ENCODE data around the gene OXCT2. TPM values are rescaled to one million over a fixed set of nuclear protein-coding genes. Genes with fewer than 3 reads are reported as not detected.
"Not testable (repeated sequence)": the region's sequence is repeated elsewhere in the genome, so short reads cannot be mapped to it uniquely, and the experiment has no call there.

The OXCT2 gene
- total RNA-seq, 2 donors from 2014 or later = 0.77 to 1.2 TPM

DNA sequence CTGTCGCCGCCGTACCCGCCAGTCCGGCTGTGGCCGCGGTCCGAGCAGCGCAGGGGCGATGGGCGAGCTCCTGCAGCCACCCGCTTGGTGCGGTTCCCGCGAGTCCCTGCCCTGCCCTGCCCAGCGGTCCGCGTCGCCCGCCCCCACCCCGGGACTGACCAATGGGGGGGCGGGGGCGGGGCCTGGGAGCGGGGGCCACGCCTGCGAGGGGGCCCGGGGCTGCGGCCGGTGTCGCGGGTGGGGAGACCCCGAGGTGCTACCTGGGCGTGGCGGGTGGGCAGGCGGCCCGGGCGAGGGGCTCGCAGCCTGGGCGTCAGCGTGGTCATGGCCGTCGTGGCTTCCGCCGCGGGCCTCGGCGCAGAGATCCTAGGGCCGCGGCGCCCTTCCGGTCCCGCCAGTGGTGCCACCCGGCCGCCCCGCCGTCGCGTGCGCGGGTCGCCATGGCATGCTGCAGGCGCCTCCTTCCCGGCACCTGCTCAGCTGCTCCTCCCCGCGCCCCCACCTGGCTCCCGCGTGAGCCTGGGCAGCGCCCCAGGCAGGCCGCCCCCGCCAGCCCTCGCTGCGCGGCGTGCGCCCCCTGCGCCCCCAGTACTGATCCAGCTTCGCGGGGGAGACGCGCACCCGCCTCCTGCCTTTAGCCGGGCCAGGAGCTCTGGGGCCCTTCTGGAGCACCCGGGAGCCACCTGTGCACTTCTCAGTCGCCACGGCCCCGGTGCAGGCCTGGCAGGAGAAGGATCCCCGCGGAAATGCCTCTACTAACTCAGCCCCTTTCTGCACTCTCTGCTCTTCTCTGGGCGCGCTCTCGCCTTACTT lies 17.8 kb upstream of the OXCT2 start, which contains the start of gene BMP8B:
Gene BMP8B, minus strand, starts transcription at position 108 of the 813 bp plus-strand sequence. CDS start 380 bp downstream, outside the sequence.
- DNase-seq = peak; percentile 78
- Histone ChIP-seq H3K27ac (peak within 1 kb of the TSS; percentile 47), H3K9me3 (no peaks in the 10 kb centered on the region), H3K4me1 (no peaks in the 10 kb centered on the region), H3K27me3 (no peaks in the 10 kb centered on the region), H3K36me3 (no peaks in the 10 kb centered on the region), H3K4me3 (peak within 1 kb of the TSS; percentile 59), H3K9ac (ENCODE audit: low read depth in 2 of 2, low read length in 2 of 2) (peak within 1 kb of the TSS; percentile 61 to 63)
- intact Hi-C loops (cut with DNase I) = no loop called here
- TF ChIP-seq CTCF (IDR thresholded peaks at IDR 0.05) = no peak

- no peak for DNase-seq
Observed at GRCh38 chr1:39788426-39788757, 17.2 kb upstream of the OXCT2 start.

GRCh38 chr1:39787964-39788363 lies 16.8 kb upstream of the OXCT2 start:
- H3K4me3 ChIP-seq; intact Hi-C loops (cut with DNase I); H3K27ac ChIP-seq; H3K36me3 ChIP-seq; H3K27me3 ChIP-seq; H3K9ac ChIP-seq (ENCODE audit: low read depth in 2 of 2, low read length in 2 of 2); DNase-seq; H3K9me3 ChIP-seq; H3K4me1 ChIP-seq: not testable (repeated sequence)

More at GRCh38 chr1:39788426-39788757, 17.2 kb upstream of the OXCT2 start:
- Histone ChIP-seq H3K27me3 (no peaks in the 10 kb centered on the region), H3K36me3 (no peaks in the 10 kb centered on the region), H3K9ac (ENCODE audit: low read depth in 2 of 2, low read length in 2 of 2) (no peak overlapping the region), H3K27ac (no peak overlapping the region), H3K4me1 (no peaks in the 10 kb centered on the region), H3K4me3 (peak overlapping the region; percentile 59), H3K9me3 (no peaks in the 10 kb centered on the region)
- no peak for TF ChIP-seq CTCF (IDR thresholded peaks at IDR 0.05)
- intact Hi-C loops (cut with DNase I) = no loop called here

- H3K27ac ChIP-seq = no peak overlapping the region
- no peak for TF ChIP-seq CTCF (IDR thresholded peaks at IDR 0.05)
- no peaks in the 10 kb centered on the region for H3K4me1 ChIP-seq
- H3K27me3 ChIP-seq = no peaks in the 10 kb centered on the region
- H3K36me3 ChIP-seq = no peaks in the 10 kb centered on the region
- no peak overlapping the region for H3K9ac ChIP-seq (ENCODE audit: low read depth in 2 of 2, low read length in 2 of 2)
- DNase-seq = no peak
- H3K9me3 ChIP-seq = no peaks in the 10 kb centered on the region
- H3K4me3 ChIP-seq = no peak overlapping the region
- intact Hi-C loops (cut with DNase I) = no loop called here
Observed at GRCh38 chr1:39787468-39787867, 16.3 kb upstream of the OXCT2 start.

- not testable (repeated sequence) for H3K4me3 ChIP-seq
Observed at GRCh38 chr1:39787108-39787375, 15.9 kb upstream of the OXCT2 start.

DNA sequence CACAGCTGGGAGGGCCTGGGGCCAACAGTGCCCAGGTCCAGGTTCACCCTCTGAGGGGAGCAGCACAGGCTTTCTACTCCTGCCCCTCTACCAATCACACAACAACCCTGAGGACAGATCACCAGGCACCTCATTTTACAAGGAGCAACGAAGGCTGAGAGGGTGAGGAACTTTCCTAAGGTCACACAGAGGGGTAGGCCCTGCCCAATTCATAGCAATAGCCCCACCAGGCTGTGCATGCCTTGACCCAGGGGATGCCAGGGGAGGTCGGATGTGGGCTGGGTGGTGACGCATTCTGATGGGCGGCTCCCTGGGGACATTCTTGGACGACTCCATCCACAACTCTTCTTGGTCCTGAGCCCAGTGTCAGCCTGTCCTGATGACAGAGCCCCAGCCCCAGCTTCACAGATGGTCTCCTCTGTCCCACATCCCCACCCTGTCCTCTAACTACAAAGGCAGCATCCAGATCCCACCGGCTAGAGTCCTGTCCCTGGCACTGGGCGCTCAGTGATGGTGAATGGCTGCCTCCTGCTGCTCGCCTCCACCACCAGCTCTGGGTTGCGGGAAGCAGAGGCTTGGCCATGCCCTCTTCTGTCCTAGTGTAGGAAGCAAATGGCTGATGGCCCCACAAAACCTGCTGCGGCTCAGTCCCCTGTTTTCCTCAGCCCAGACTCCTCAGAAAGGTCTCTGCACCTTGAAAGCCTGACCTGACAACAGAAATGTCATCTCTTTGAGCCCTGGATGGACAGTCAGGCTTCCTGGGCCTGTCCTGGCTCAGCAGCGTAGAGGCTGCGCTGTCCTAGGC lies 15.4 kb upstream of the OXCT2 start:
- intact Hi-C loops (cut with DNase I); H3K9me3 ChIP-seq; DNase-seq; H3K9ac ChIP-seq (ENCODE audit: low read depth in 2 of 2, low read length in 2 of 2); H3K4me1 ChIP-seq; H3K27ac ChIP-seq; H3K36me3 ChIP-seq; H3K4me3 ChIP-seq; H3K27me3 ChIP-seq: not testable (repeated sequence)

More at GRCh38 chr1:39787108-39787375, 15.9 kb upstream of the OXCT2 start:
- H3K27me3 ChIP-seq; H3K9me3 ChIP-seq; H3K9ac ChIP-seq (ENCODE audit: low read depth in 2 of 2, low read length in 2 of 2); H3K36me3 ChIP-seq; H3K27ac ChIP-seq; intact Hi-C loops (cut with DNase I); DNase-seq; H3K4me1 ChIP-seq: not testable (repeated sequence)

- H3K9me3 ChIP-seq; intact Hi-C loops (cut with DNase I); H3K4me1 ChIP-seq; H3K9ac ChIP-seq (ENCODE audit: low read depth in 2 of 2, low read length in 2 of 2); H3K4me3 ChIP-seq; H3K27me3 ChIP-seq; DNase-seq; H3K27ac ChIP-seq; H3K36me3 ChIP-seq: not testable (repeated sequence)
Observed at GRCh38 chr1:39782685-39783084, 11.5 kb upstream of the OXCT2 start.

Data from colonic mucosa (tissue), 4 donors.